ENCODE measurements around the gene PRKAG2.

PRKAG2 gene

GRCh38 chr7:151896486-151896885 lies 19.6 kb upstream of the PRKAG2 start:
- TF ChIP-seq Cebpa-rat (IDR thresholded peaks at IDR 0.05): no peak
- Histone ChIP-seq H4K20me1 (no peaks in the 10 kb centered on the region), H3K9ac (no peak overlapping the region)

DNA sequence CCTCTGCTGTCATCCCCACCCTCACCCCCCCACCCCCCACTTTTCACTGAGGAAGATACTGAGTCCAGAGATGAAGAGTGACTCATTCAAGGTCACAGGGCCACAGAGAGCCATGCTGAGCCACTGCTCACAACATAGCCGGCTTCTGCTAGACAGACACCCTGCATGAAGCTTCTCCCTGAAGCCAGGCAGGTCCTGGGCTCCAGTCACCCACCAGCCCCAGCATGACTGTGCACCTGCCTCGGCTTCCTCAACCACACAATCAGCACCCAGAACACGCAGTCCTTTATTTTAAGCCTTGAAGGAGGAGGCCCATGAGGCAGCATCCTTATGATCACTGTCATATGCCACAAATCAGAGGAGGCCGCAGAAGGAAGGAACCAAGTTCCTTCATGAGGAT lies 19.2 kb upstream of the PRKAG2 start:
- H4K20me1 ChIP-seq: no peaks in the 10 kb centered on the region
- no peak overlapping the region for H3K27ac ChIP-seq
- peaks cover 0 to 15% (median 7%) of the 10 kb centered on the region in 10 experiments; a peak in 12 of 20 replicates for H3K4me1 ChIP-seq
- H3K4me2 ChIP-seq: peak overlapping the region in 1 of 11 experiments; percentile 61; a peak in 1 of 22 replicates
- no peaks in the 10 kb centered on the region for H3K9me3 ChIP-seq (replicated peaks in 1 of 11)
- H3K27me3 ChIP-seq: peaks cover 0 to 3% (median 0%) of the 10 kb centered on the region in 11 experiments; a peak in 1 of 22 replicates
- no peaks in the 10 kb centered on the region for H3K36me3 ChIP-seq
- no peak for TF ChIP-seq Cebpa-rat (IDR thresholded peaks at IDR 0.05)
- H3K9ac ChIP-seq: no peak overlapping the region
- no peak overlapping the region for H3K4me3 ChIP-seq

More at GRCh38 chr7:151896486-151896885, 19.6 kb upstream of the PRKAG2 start:
- H3K4me3 ChIP-seq: no peak overlapping the region
- H3K4me1 ChIP-seq: peaks cover 0 to 16% (median 10%) of the 10 kb centered on the region in 10 experiments; a peak in 12 of 20 replicates
- H3K4me2 ChIP-seq: peak overlapping the region in 1 of 11 experiments; percentile 61; a peak in 1 of 22 replicates
- H3K27me3 ChIP-seq: peaks cover 0 to 3% (median 0%) of the 10 kb centered on the region in 11 experiments; a peak in 1 of 22 replicates
- H3K27ac ChIP-seq: no peak overlapping the region
- H3K36me3 ChIP-seq: no peaks in the 10 kb centered on the region
- H3K9me3 ChIP-seq (replicated peaks in 1 of 11): no peaks in the 10 kb centered on the region

GRCh38 chr7:151895631-151896031 lies 18.7 kb upstream of the PRKAG2 start:
- peaks cover 0 to 3% (median 0%) of the 10 kb centered on the region in 11 experiments; a peak in 1 of 22 replicates for H3K27me3 ChIP-seq
- H3K4me1 ChIP-seq: peaks cover 1 to 17% (median 6%) of the 10 kb centered on the region in 10 experiments; a peak in 17 of 20 replicates
- H3K4me3 ChIP-seq: no peak overlapping the region
- H3K27ac ChIP-seq: no peak overlapping the region
- no peaks in the 10 kb centered on the region for H3K36me3 ChIP-seq
- no peaks in the 10 kb centered on the region for H3K9me3 ChIP-seq (replicated peaks in 1 of 11)
- H3K9ac ChIP-seq: no peak overlapping the region
- TF ChIP-seq Cebpa-rat (IDR thresholded peaks at IDR 0.05): no peak
- H4K20me1 ChIP-seq: no peaks in the 10 kb centered on the region
- no peak overlapping the region for H3K4me2 ChIP-seq

- no peak overlapping the region for H3K27ac ChIP-seq
- TF ChIP-seq Cebpa-rat (IDR thresholded peaks at IDR 0.05): no peak
These were observed 18.2 kb upstream of the PRKAG2 start for GRCh38 chr7:151895008-151895630.

DNA sequence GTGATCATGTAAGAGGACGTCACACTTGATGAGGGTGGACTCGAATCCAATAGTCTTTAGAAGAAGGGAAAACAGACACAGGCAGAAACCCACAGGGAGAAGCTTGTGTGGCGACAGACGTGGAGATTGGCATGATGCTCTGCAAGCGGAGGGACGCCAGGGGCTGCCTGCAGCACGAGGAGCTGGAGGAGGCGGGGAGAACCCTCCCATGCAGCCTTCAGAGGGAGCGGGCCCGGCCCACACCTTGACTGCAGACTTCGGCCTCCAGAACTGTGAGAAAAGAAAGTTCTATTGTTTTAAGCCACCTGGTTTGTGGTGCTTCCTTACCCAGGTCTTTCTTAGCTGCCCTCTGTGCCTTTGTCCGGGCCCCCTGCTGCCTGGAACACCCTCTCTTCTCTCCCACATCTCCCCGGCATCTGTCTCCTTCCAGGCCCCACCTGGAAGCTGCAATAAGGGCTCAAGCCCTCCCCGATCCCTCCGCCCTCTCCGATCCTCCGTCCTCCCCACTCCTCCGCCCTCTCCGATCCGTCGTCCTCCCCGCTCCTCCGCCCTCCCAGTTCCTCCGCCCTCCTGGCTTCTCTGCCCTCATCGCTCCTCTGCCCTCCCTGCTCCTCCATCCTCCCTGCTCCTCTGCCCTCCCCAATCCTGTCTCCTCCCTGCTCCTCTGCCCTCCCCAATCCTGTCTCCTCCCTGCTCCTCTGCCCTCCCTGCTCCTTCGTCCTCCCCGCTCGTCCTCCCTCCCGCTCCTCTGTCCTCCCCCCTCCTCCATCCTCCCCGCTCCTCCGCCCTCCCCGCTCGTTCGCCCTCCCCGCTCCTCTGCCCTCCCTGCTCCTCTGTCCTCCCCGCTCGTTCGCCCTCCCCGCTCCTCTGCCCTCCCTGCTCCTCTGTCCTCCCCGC lies 17.4 kb upstream of the PRKAG2 start:
- H3K4me1 ChIP-seq: peaks cover 14 to 30% (median 17%) of the 10 kb centered on the region in 10 experiments
- no peak overlapping the region for H3K4me3 ChIP-seq
- peaks cover 0 to 3% (median 0%) of the 10 kb centered on the region in 11 experiments; a peak in 1 of 22 replicates for H3K27me3 ChIP-seq
- H3K36me3 ChIP-seq: no peaks in the 10 kb centered on the region
- no peak overlapping the region for H3K9ac ChIP-seq
- H4K20me1 ChIP-seq: no peaks in the 10 kb centered on the region
- H3K27ac ChIP-seq: no peak overlapping the region
- no peak overlapping the region for H3K4me2 ChIP-seq
- no peaks in the 10 kb centered on the region for H3K9me3 ChIP-seq (replicated peaks in 1 of 11)
- no peak for TF ChIP-seq Cebpa-rat (IDR thresholded peaks at IDR 0.05)

More at GRCh38 chr7:151895008-151895630, 18.2 kb upstream of the PRKAG2 start:
- Histone ChIP-seq H4K20me1 (no peaks in the 10 kb centered on the region), H3K4me3 (no peak overlapping the region), H3K4me1 (peaks cover 7 to 22% (median 10%) of the 10 kb centered on the region in 10 experiments), H3K9me3 (replicated peaks in 1 of 11) (no peaks in the 10 kb centered on the region), H3K4me2 (no peak overlapping the region), H3K9ac (no peak overlapping the region), H3K27me3 (peaks cover 0 to 3% (median 0%) of the 10 kb centered on the region in 11 experiments; a peak in 1 of 22 replicates), H3K36me3 (no peaks in the 10 kb centered on the region)

- no peak overlapping the region for H3K27ac ChIP-seq
- H4K20me1 ChIP-seq: no peaks in the 10 kb centered on the region
- no peak overlapping the region for H3K4me2 ChIP-seq
- no peak overlapping the region for H3K4me3 ChIP-seq
- H3K9ac ChIP-seq: no peak overlapping the region
- H3K27me3 ChIP-seq: peaks cover 0 to 3% (median 0%) of the 10 kb centered on the region in 11 experiments; a peak in 1 of 22 replicates
- H3K4me1 ChIP-seq: peaks cover 14 to 31% (median 16%) of the 10 kb centered on the region in 10 experiments
- no peaks in the 10 kb centered on the region for H3K36me3 ChIP-seq
- TF ChIP-seq Cebpa-rat (IDR thresholded peaks at IDR 0.05): no peak
- H3K9me3 ChIP-seq (replicated peaks in 1 of 11): no peaks in the 10 kb centered on the region
These were observed 16.5 kb upstream of the PRKAG2 start for GRCh38 chr7:151893405-151893923.

- H4K20me1 ChIP-seq: no peaks in the 10 kb centered on the region
- peaks cover 14 to 30% (median 16%) of the 10 kb centered on the region in 10 experiments for H3K4me1 ChIP-seq
These were observed 14.8 kb upstream of the PRKAG2 start for GRCh38 chr7:151891753-151892152.

GRCh38 chr7:151891182-151891581 lies 14.3 kb upstream of the PRKAG2 start:
- peaks cover 0 to 3% (median 0%) of the 10 kb centered on the region in 11 experiments; a peak in 1 of 22 replicates for H3K27me3 ChIP-seq
- no peak overlapping the region for H3K27ac ChIP-seq
- peaks cover 12 to 24% (median 16%) of the 10 kb centered on the region in 10 experiments for H3K4me1 ChIP-seq
- TF ChIP-seq Cebpa-rat (IDR thresholded peaks at IDR 0.05): no peak
- no peaks in the 10 kb centered on the region for H3K9me3 ChIP-seq (replicated peaks in 1 of 11)
- no peak overlapping the region for H3K4me2 ChIP-seq
- H4K20me1 ChIP-seq: no peaks in the 10 kb centered on the region
- H3K9ac ChIP-seq: no peak overlapping the region
- H3K4me3 ChIP-seq: no peak overlapping the region
- no peaks in the 10 kb centered on the region for H3K36me3 ChIP-seq

More at GRCh38 chr7:151891753-151892152, 14.8 kb upstream of the PRKAG2 start:
- no peak overlapping the region for H3K27ac ChIP-seq
- peaks cover 0 to 3% (median 0%) of the 10 kb centered on the region in 11 experiments; a peak in 1 of 22 replicates for H3K27me3 ChIP-seq
- H3K9ac ChIP-seq: no peak overlapping the region
- no peaks in the 10 kb centered on the region for H3K9me3 ChIP-seq (replicated peaks in 1 of 11)
- no peak overlapping the region for H3K4me2 ChIP-seq
- no peak overlapping the region for H3K4me3 ChIP-seq
- no peak for TF ChIP-seq Cebpa-rat (IDR thresholded peaks at IDR 0.05)
- H3K36me3 ChIP-seq: no peaks in the 10 kb centered on the region

Measured in BLaER1 treated with 17β-estradiol and CSF1 and Interleukin-3, amounts not matched to agents 10 nM and 100 nM (cell line).